K562 (cell line): Measurements from ENCODE around the gene BPI. TPM values are rescaled to one million over a fixed set of nuclear protein-coding genes. Genes with fewer than 3 reads are reported as not detected.

Source experiments
- ATAC-seq: fragments of 200-7000 bp; cut with Tn5 transposase; 3 replicates; pipeline ENCODE4 v1.9.1; 2020; ENCODE audit warnings: moderate library complexity
- BruUV-seq: library from RNA; stranded (reverse); fragments of 400-500 nt; replicated peaks from 2 replicates; lab custom pipeline; 2021; lab: Mats Ljungman, UMichigan
- CTCF ChIA-PET: fragments of 300-600 bp; formaldehyde crosslinking; extraction: SDS; loops from one replicate; lab custom pipeline; 2021; ENCODE audit warnings: low intra/inter-chr PET ratio; lab: Yijun Ruan, JAX
- POLR2A ChIA-PET: fragments of 300-600, 350-650 bp; sonication (Branson Sonifier 250); formaldehyde crosslinking; extraction: SDS; loops from one replicate; lab custom pipeline; 2021; ENCODE audit warnings: antibody characterized with exemption, inconsistent platforms; lab: Yijun Ruan, JAX
- DNase-seq, 4 experiments: peaks; one replicate each; pipeline versions ENCODE4 v3.0.0 to v3.0.0-alpha.2; 2011 to 2018; ENCODE audit warnings: low spot score in 3 of 4, mixed read lengths in 3 of 4; ENCODE audit errors: extremely low read depth in 1 of 4
- FAIRE-seq: peaks from 2 replicates; lab custom pipeline; 2011; peaks lifted over from hg19 to GRCh38; lab: Jason Lieb, UNC
- H2AFZ ChIP-seq: 2 replicates; pipeline ENCODE4 v1.6.0; 2011; ENCODE audit warnings: low read depth, low read length, control low read depth, inconsistent platforms
- H3K27ac ChIP-seq: fragments of 200-600 bp; 3 replicates; pipeline ENCODE4 v1.8.0; 2011; ENCODE audit warnings: low read depth, mild to moderate bottlenecking, control low read depth, inconsistent platforms, low read length, moderate library complexity, mixed read lengths; ENCODE audit errors: extremely low read depth
- H3K27me3 ChIP-seq, 2 experiments: fragments of 300-600 bp in 1 of 2; 2 replicates in 1 of 2; 3 replicates in 1 of 2; pipeline versions ENCODE4 v1.6.0 to v1.8.0; 2011; ENCODE audit warnings: inconsistent platforms in 2 of 2, low read length in 2 of 2, mild to moderate bottlenecking in 1 of 2, mixed read lengths in 1 of 2, moderate library complexity in 1 of 2; ENCODE audit not compliant: control insufficient read depth in 2 of 2, insufficient read depth in 2 of 2
- H3K36me3 ChIP-seq: fragments of 300-600 bp; 3 replicates; pipeline ENCODE4 v1.8.0; 2011; ENCODE audit warnings: mild to moderate bottlenecking, low read length, inconsistent platforms; ENCODE audit not compliant: control insufficient read depth, insufficient read depth
- H3K4me1 ChIP-seq, 2 experiments: fragments of 200-600 bp in 1 of 2; replicated peaks in 1 of 2; 2 replicates in 1 of 2; 3 replicates in 1 of 2; pipeline versions ENCODE4 v1.5.1 to v1.8.0; 2011; ENCODE audit warnings: inconsistent platforms in 2 of 2, low read length in 2 of 2, mild to moderate bottlenecking in 1 of 2, mixed read lengths in 1 of 2, moderate library complexity in 1 of 2; ENCODE audit not compliant: control insufficient read depth in 2 of 2, insufficient read depth in 2 of 2
- H3K4me2 ChIP-seq: 2 replicates; pipeline ENCODE4 v1.6.1; 2011; ENCODE audit warnings: low read length, control low read depth, inconsistent platforms, mixed read lengths; ENCODE audit not compliant: insufficient read depth
- H3K4me3 ChIP-seq: fragments of 200-600 bp; sonication (generic), shearing (Covaris generic); 2 replicates; pipeline ENCODE4 v1.5.1; 2016; ENCODE audit warnings: control low read depth, inconsistent platforms
- H3K79me2 ChIP-seq: fragments of 200-600 bp; 3 replicates; pipeline ENCODE4 v1.8.0; 2011; ENCODE audit warnings: low read length, inconsistent platforms; ENCODE audit not compliant: control insufficient read depth, insufficient read depth
- H3K9ac ChIP-seq, 2 experiments: 2 replicates each; pipeline versions ENCODE4 v1.6.0 to v1.6.1; 2011; ENCODE audit warnings: low read depth in 2 of 2, low read length in 2 of 2, control low read depth in 1 of 2, inconsistent platforms in 1 of 2, mild to moderate bottlenecking in 1 of 2, mixed read lengths in 1 of 2; ENCODE audit not compliant: insufficient read depth in 1 of 2
- H3K9me1 ChIP-seq: one replicate; pipeline ENCODE4 v1.6.0; 2011; ENCODE audit warnings: inconsistent platforms, mild to moderate bottlenecking, low read length, moderate library complexity; ENCODE audit not compliant: control insufficient read depth, insufficient read depth
- H3K9me3 ChIP-seq: replicated peaks from 2 replicates; pipeline ENCODE4 v1.5.1; 2011; ENCODE audit warnings: low read depth, low read length, inconsistent platforms; ENCODE audit not compliant: control insufficient read depth, insufficient read depth
- H4K20me1 ChIP-seq: replicated peaks from 2 replicates; pipeline ENCODE4 v1.6.1; 2011; ENCODE audit warnings: low read length, inconsistent platforms, mixed read lengths; ENCODE audit not compliant: control insufficient read depth, insufficient read depth
- ARHGAP35 ChIP-seq: fragments of 450-650 bp; IDR thresholded peaks from 2 replicates; pipeline ENCODE4 v1.6.1; 2018; ENCODE audit not compliant: partially characterized antibody
- CHD2 ChIP-seq: IDR thresholded peaks from 2 replicates; pipeline ENCODE4 v1.6.1; 2011; ENCODE audit warnings: low read depth, low read length
- DMBX1 ChIP-seq: fragments of 250-450 bp; sonication (Bioruptor Pico); IDR thresholded peaks from 2 replicates; pipeline ENCODE4 v1.8.0; 2022; ENCODE audit warnings: inconsistent platforms, mild to moderate bottlenecking, moderate library complexity, borderline replicate concordance
- HDGF ChIP-seq: fragments of 450-650 bp; IDR thresholded peaks from 2 replicates; pipeline ENCODE4 v1.6.1; 2016
- IRF2 ChIP-seq: sonication (generic); formaldehyde crosslinking; IDR thresholded peaks from 2 replicates; pipeline ENCODE4 v1.8.1; 2022; ENCODE audit warnings: mild to moderate bottlenecking, missing genetic modification reagents
- MEIS2 ChIP-seq: fragments of 450-650 bp; IDR thresholded peaks from 2 replicates; pipeline ENCODE4 v1.6.1; 2014; ENCODE audit warnings: mild to moderate bottlenecking; ENCODE audit not compliant: partially characterized antibody
- MTA3 ChIP-seq: fragments of 450-650 bp; formaldehyde crosslinking; IDR thresholded peaks from 2 replicates; pipeline ENCODE4 v1.6.1; 2017; ENCODE audit warnings: mild to moderate bottlenecking, borderline replicate concordance
- NFRKB ChIP-seq: fragments of 450-650 bp; IDR thresholded peaks from 2 replicates; pipeline ENCODE4 v1.6.1; 2016; ENCODE audit warnings: low read depth
- TAF9B ChIP-seq: fragments of 450-650 bp; IDR thresholded peaks from 2 replicates; pipeline ENCODE4 v1.6.1; 2018; ENCODE audit warnings: mild to moderate bottlenecking; ENCODE audit not compliant: partially characterized antibody
- U2AF1 ChIP-seq: fragments of 200-400 bp; formaldehyde crosslinking; optimal IDR thresholded peaks from 2 replicates; pipeline ENCODE3; 2017; ENCODE audit warnings: mild to moderate bottlenecking, low read depth, low read length, moderate library complexity
- WGBS: fragments of 100-300 bp; shearing (Covaris generic); methylation state at CpG from one replicate; pipeline ENCODE4 v1.1.6; 2016; ENCODE audit warnings: low coverage, mixed read lengths; ENCODE audit not compliant: insufficient coverage; ENCODE audit errors: missing lambda C conversion rate; 5-methylcytosine and 5-hydroxymethylcytosine counted together
- in situ Hi-C: fragments of 300-500 bp; cut with MboI; formaldehyde crosslinking; loops from 4 replicates; pipeline ENCODE4 v1.15.0; 2018; ENCODE audit warnings: inconsistent platforms, mixed read lengths
- intact Hi-C: fragments of 100-400 bp; cut with micrococcal nuclease; formaldehyde crosslinking; loops from 2 replicates; pipeline ENCODE4 v1.14.2; 2022
- polyA plus RNA-seq, 8 experiments: library from polyadenylated mRNA; depleted of rRNA in 4 of 8; stranded (reverse) in 5 of 8; unstranded in 3 of 8; fragments of >200 nt; fragmentation: Nextera tagmentation in 2 of 8; fragmentation: Illumina TruSeq in 1 of 8; extraction: Ambion mirVana in 2 of 8; extraction: Trizol in 1 of 8; gene quantifications; 2 replicates each; pipeline versions ENCODE4 v1.2.1 to v1.2.3, GENCODE V29; 2011 to 2014; ENCODE audit warnings: inconsistent platforms in 1 of 8, missing spikeins in 1 of 8
- total RNA-seq, 7 experiments: library from RNA; depleted of rRNA in 6 of 7; stranded (reverse); fragments of >200 nt in 6 of 7; fragmentation: Illumina TruSeq in 2 of 7; extraction: Trizol in 2 of 7; gene quantifications; 2 replicates each; pipeline versions ENCODE4 v1.2.1 to v1.2.3, GENCODE V29; 2011 to 2021; ENCODE audit warnings: low replicate concordance in 1 of 7
- TF ChIP-seq, protein P1 (sequence below): fragments of 250-450 bp; sonication (Bioruptor Pico); IDR thresholded peaks from 2 replicates; pipeline ENCODE4 v1.4.0; 2020
- TF ChIP-seq, protein P2 (sequence below): fragments of 450-650 bp; formaldehyde crosslinking; IDR thresholded peaks from 2 replicates; pipeline ENCODE4 v1.4.0; 2020; ENCODE audit warnings: mild to moderate bottlenecking, moderate library complexity
- TF ChIP-seq, protein P3 (sequence below): IDR thresholded peaks from 2 replicates; pipeline ENCODE4 v1.6.1; 2016; ENCODE audit warnings: missing genetic modification characterization, missing compliant biosample characterization

BPI gene
- total and polyA plus RNA-seq, 9 of the 15 experiments (the other 6 are each of a cell fraction or from before 2014, with no cell fraction given), result not detected

DNA sequence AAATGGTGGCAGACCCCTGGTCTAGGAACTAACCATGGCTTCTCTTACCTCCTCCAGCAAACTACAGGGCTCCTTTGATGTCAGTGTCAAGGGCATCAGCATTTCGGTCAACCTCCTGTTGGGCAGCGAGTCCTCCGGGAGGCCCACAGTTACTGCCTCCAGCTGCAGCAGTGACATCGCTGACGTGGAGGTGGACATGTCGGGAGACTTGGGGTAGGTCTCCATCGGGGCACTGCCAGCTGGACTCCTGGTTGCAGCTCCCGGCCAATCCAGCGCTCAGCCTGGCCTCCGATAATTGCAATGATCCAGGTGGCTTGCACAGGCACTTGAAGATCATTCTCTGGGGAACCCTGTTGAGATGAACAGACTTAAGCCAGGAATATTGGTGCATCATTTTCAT is 50.3 kb downstream of the BPI start:
- CTCF ChIA-PET, result no interaction called here
- no peak for FAIRE-seq
- no peak for ATAC-seq
- TF ChIP-seq DMBX1 (CRISPR knock-in tag), result no peak
- no peak for TF ChIP-seq ARHGAP35
- TF ChIP-seq MTA3, result no peak
- no peak for TF ChIP-seq TAF9B
- no peak for TF ChIP-seq U2AF1
- TF ChIP-seq IRF2 (CRISPR knock-in tag), result no peak
- TF ChIP-seq CHD2, result no peak
- TF ChIP-seq, protein P1, sequence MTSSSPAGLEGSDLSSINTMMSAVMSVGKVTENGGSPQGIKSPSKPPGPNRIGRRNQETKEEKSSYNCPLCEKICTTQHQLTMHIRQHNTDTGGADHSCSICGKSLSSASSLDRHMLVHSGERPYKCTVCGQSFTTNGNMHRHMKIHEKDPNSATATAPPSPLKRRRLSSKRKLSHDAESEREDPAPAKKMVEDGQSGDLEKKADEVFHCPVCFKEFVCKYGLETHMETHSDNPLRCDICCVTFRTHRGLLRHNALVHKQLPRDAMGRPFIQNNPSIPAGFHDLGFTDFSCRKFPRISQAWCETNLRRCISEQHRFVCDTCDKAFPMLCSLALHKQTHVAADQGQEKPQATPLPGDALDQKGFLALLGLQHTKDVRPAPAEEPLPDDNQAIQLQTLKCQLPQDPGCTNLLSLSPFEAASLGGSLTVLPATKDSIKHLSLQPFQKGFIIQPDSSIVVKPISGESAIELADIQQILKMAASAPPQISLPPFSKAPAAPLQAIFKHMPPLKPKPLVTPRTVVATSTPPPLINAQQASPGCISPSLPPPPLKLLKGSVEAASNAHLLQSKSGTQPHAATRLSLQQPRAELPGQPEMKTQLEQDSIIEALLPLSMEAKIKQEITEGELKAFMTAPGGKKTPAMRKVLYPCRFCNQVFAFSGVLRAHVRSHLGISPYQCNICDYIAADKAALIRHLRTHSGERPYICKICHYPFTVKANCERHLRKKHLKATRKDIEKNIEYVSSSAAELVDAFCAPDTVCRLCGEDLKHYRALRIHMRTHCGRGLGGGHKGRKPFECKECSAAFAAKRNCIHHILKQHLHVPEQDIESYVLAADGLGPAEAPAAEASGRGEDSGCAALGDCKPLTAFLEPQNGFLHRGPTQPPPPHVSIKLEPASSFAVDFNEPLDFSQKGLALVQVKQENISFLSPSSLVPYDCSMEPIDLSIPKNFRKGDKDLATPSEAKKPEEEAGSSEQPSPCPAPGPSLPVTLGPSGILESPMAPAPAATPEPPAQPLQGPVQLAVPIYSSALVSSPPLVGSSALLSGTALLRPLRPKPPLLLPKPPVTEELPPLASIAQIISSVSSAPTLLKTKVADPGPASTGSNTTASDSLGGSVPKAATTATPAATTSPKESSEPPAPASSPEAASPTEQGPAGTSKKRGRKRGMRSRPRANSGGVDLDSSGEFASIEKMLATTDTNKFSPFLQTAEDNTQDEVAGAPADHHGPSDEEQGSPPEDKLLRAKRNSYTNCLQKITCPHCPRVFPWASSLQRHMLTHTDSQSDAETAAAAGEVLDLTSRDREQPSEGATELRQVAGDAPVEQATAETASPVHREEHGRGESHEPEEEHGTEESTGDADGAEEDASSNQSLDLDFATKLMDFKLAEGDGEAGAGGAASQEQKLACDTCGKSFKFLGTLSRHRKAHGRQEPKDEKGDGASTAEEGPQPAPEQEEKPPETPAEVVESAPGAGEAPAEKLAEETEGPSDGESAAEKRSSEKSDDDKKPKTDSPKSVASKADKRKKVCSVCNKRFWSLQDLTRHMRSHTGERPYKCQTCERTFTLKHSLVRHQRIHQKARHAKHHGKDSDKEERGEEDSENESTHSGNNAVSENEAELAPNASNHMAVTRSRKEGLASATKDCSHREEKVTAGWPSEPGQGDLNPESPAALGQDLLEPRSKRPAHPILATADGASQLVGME (CRISPR knock-in tag), result no peak
- no peak for TF ChIP-seq NFRKB
- TF ChIP-seq MEIS2, result no peak
- TF ChIP-seq HDGF, result no peak
- TF ChIP-seq, protein P2, sequence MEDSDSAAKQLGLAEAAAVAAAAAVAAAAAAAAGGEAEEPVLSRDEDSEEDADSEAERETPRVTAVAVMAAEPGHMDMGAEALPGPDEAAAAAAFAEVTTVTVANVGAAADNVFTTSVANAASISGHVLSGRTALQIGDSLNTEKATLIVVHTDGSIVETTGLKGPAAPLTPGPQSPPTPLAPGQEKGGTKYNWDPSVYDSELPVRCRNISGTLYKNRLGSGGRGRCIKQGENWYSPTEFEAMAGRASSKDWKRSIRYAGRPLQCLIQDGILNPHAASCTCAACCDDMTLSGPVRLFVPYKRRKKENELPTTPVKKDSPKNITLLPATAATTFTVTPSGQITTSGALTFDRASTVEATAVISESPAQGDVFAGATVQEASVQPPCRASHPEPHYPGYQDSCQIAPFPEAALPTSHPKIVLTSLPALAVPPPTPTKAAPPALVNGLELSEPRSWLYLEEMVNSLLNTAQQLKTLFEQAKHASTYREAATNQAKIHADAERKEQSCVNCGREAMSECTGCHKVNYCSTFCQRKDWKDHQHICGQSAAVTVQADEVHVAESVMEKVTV (CRISPR knock-in tag), result no peak
- TF ChIP-seq, protein P3, sequence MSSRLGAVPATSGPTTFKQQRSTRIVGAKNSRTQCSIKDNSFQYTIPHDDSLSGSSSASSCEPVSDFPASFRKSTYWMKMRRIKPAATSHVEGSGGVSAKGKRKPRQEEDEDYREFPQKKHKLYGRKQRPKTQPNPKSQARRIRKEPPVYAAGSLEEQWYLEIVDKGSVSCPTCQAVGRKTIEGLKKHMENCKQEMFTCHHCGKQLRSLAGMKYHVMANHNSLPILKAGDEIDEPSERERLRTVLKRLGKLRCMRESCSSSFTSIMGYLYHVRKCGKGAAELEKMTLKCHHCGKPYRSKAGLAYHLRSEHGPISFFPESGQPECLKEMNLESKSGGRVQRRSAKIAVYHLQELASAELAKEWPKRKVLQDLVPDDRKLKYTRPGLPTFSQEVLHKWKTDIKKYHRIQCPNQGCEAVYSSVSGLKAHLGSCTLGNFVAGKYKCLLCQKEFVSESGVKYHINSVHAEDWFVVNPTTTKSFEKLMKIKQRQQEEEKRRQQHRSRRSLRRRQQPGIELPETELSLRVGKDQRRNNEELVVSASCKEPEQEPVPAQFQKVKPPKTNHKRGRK (tag), result no peak

More for the DNA sequence above, 50.3 kb downstream of the BPI start:
- BruUV-seq, result no TSS peak
- Histone ChIP-seq H3K4me1 (peaks cover 22 to 32% of the 10 kb centered on the region in 2 experiments), H3K4me2 (no peak overlapping the region), H3K9me3 (no peaks in the 10 kb centered on the region), H3K27me3 (peaks cover 0 to 7% of the 10 kb centered on the region in 2 experiments; a peak in 2 of 5 replicates), H3K79me2 (no peaks in the 10 kb centered on the region), H3K9ac (no peak overlapping the region), H3K27ac (no peak overlapping the region), H3K9me1 (no peaks in the 10 kb centered on the region), H4K20me1 (no peaks in the 10 kb centered on the region), H3K36me3 (no peaks in the 10 kb centered on the region), H2AFZ (no peak overlapping the region), H3K4me3 (no peak overlapping the region)
- no peak for DNase-seq
- 48% methylated on average over 10 of the region's 10 CpGs for WGBS
- intact Hi-C loops (no loop called here), in situ Hi-C loops (no loop called here)
- POLR2A ChIA-PET, result no interaction called here
